Bronchial epithelial cell (primary cell): ENCODE data around the gene SYT6. TPM values are rescaled to one million over a fixed set of nuclear protein-coding genes. Genes with fewer than 3 reads are reported as not detected.

Source experiments
- DNase-seq: peaks from one replicate; pipeline ENCODE4 v3.0.0-alpha.2; 2010; ENCODE audit warnings: low read depth
- FAIRE-seq: peaks from 2 replicates; lab custom pipeline; 2011; peaks lifted over from hg19 to GRCh38; lab: Jason Lieb, UNC
- H3K27me3 ChIP-seq: 2 replicates; pipeline ENCODE4 v1.5.1; 2011; ENCODE audit warnings: low read length; ENCODE audit not compliant: control insufficient read depth, insufficient read depth
- H3K36me3 ChIP-seq: 2 replicates; pipeline ENCODE4 v1.5.1; 2011; ENCODE audit warnings: low read length; ENCODE audit not compliant: control insufficient read depth, insufficient read depth
- H3K4me3 ChIP-seq: 2 replicates; pipeline ENCODE4 v1.5.1; 2011; ENCODE audit warnings: mild to moderate bottlenecking, low read depth, low read length, control low read depth
- CTCF ChIP-seq: IDR thresholded peaks from 2 replicates; pipeline ENCODE4 v1.5.1; 2011; ENCODE audit warnings: mild to moderate bottlenecking, moderate library complexity, low read length, control low read depth, inconsistent platforms; ENCODE audit not compliant: insufficient read depth, severe bottlenecking
- total RNA-seq: library from RNA; depleted of rRNA; stranded (reverse); fragments of >200 nt; gene quantifications from 2 replicates; pipeline ENCODE4 v1.2.1, GENCODE V29; 2014

SYT6 gene
- total RNA-seq, 1 donor from 2014 or later: not detected

GRCh38 chr1:114124644-114125043 is 29.0 kb downstream of the SYT6 start:
- FAIRE-seq (no peak), DNase-seq (no peak)
- TF ChIP-seq CTCF: no peak
- no peak overlapping the region for H3K4me3 ChIP-seq
- H3K36me3 ChIP-seq: no peaks in the 10 kb centered on the region
- H3K27me3 ChIP-seq: peaks cover 2% of the 10 kb centered on the region

- Histone ChIP-seq H3K36me3 (no peaks in the 10 kb centered on the region), H3K27me3 (peaks cover 2% of the 10 kb centered on the region), H3K4me3 (no peak overlapping the region)
- TF ChIP-seq CTCF: no peak
- FAIRE-seq (no peak), DNase-seq (peak; percentile 82)
Observed at GRCh38 chr1:114122941-114123618, 30.6 kb downstream of the SYT6 start.

- FAIRE-seq (no peak), DNase-seq (no peak)
- Histone ChIP-seq H3K27me3 (peaks cover 3% of the 10 kb centered on the region), H3K36me3 (no peaks in the 10 kb centered on the region), H3K4me3 (no peak overlapping the region)
- no peak for TF ChIP-seq CTCF
Observed at GRCh38 chr1:114118351-114118990, 35.2 kb downstream of the SYT6 start.

- TF ChIP-seq CTCF: no peak
- DNase-seq (no peak), FAIRE-seq (no peak)
- Histone ChIP-seq H3K4me3 (no peak overlapping the region), H3K36me3 (no peaks in the 10 kb centered on the region), H3K27me3 (peaks cover 3% of the 10 kb centered on the region)
Observed at GRCh38 chr1:114117654-114118053, 36.0 kb downstream of the SYT6 start.

- TF ChIP-seq CTCF: no peak
- Histone ChIP-seq H3K27me3 (peaks cover 3% of the 10 kb centered on the region), H3K4me3 (no peak overlapping the region), H3K36me3 (no peaks in the 10 kb centered on the region)
- no peak for FAIRE-seq
- no peak for DNase-seq
Observed at GRCh38 chr1:114116086-114116485, 37.6 kb downstream of the SYT6 start.
